Right hindlimb (tissue), 1 donor: ENCODE results near the gene CD5L.

ENCODE experiments used
- DNase-seq: peaks from one replicate; pipeline ENCODE4 v3.0.0-alpha.2; 2018

Gene CD5L

GRCh38 chr1:157806431-157807149 is 35.0 kb downstream of the CD5L start:
- no peak for DNase-seq

GRCh38 chr1:157803851-157804250 is 37.8 kb downstream of the CD5L start:
- DNase-seq = no peak

GRCh38 chr1:157799996-157800395 is 41.6 kb downstream of the CD5L start:
- no peak for DNase-seq

GRCh38 chr1:157798211-157798610 is 43.4 kb downstream of the CD5L start:
- DNase-seq = no peak

GRCh38 chr1:157785248-157785647 is 56.4 kb downstream of the CD5L start:
- DNase-seq = no peak

GRCh38 chr1:157784801-157785200 is 56.8 kb downstream of the CD5L start:
- no peak for DNase-seq

GRCh38 chr1:157782931-157783330 is 58.7 kb downstream of the CD5L start:
- DNase-seq = no peak

GRCh38 chr1:157781048-157781447 is 60.6 kb downstream of the CD5L start:
- no peak for DNase-seq
